GM18502 (cell line): ENCODE data around the gene RBFOX2.
"Not testable (repeated sequence)": the region's sequence is repeated elsewhere in the genome, so short reads cannot be mapped to it uniquely, and the experiment has no call there.

Experiments
- ATAC-seq: cut with Tn5 transposase; IDR thresholded peaks from one replicate; pipeline ENCODE4 v1.9.1; 2021; ENCODE audit warnings: mild to moderate bottlenecking; ENCODE audit not compliant: unreplicated experiment, poor library complexity

Gene RBFOX2

GRCh38 chr22:35752006-35752862 lies 276.4 kb downstream of the RBFOX2 start:
- no peak for ATAC-seq

- ATAC-seq, result peak; percentile 77
These were observed 278.8 kb downstream of the RBFOX2 start for GRCh38 chr22:35749808-35750207.

GRCh38 chr22:35746946-35747703 lies 281.5 kb downstream of the RBFOX2 start:
- no peak for ATAC-seq

GRCh38 chr22:35746248-35746647 lies 282.4 kb downstream of the RBFOX2 start:
- no peak for ATAC-seq

- ATAC-seq, result no peak
These were observed 285.2 kb downstream of the RBFOX2 start for GRCh38 chr22:35743326-35743860.

- no peak for ATAC-seq
These were observed 286.1 kb downstream of the RBFOX2 start for GRCh38 chr22:35742342-35743100.

- ATAC-seq, result no peak
These were observed 288.0 kb downstream of the RBFOX2 start for GRCh38 chr22:35740616-35741015.

- ATAC-seq, result no peak
These were observed 288.7 kb downstream of the RBFOX2 start for GRCh38 chr22:35739931-35740380.

- ATAC-seq, result no peak
These were observed 289.3 kb downstream of the RBFOX2 start for GRCh38 chr22:35739076-35739930.

- not testable (repeated sequence) for ATAC-seq
These were observed 290.7 kb downstream of the RBFOX2 start for GRCh38 chr22:35737886-35738285.

GRCh38 chr22:35736701-35737100 lies 291.9 kb downstream of the RBFOX2 start:
- no peak for ATAC-seq

- no peak for ATAC-seq
These were observed 292.5 kb downstream of the RBFOX2 start for GRCh38 chr22:35736166-35736565.

- ATAC-seq, result no peak
These were observed 293.1 kb downstream of the RBFOX2 start for GRCh38 chr22:35735542-35735941.

GRCh38 chr22:35734517-35734827 lies 294.2 kb downstream of the RBFOX2 start:
- ATAC-seq, result no peak

GRCh38 chr22:35733791-35734516 lies 294.7 kb downstream of the RBFOX2 start:
- ATAC-seq, result no peak

GRCh38 chr22:35733036-35733435 lies 295.6 kb downstream of the RBFOX2 start:
- ATAC-seq, result no peak

GRCh38 chr22:35732116-35732515 lies 296.5 kb downstream of the RBFOX2 start:
- no peak for ATAC-seq

- no peak for ATAC-seq
These were observed 297.3 kb downstream of the RBFOX2 start for GRCh38 chr22:35731321-35731720.

- ATAC-seq, result no peak
These were observed 299.3 kb downstream of the RBFOX2 start for GRCh38 chr22:35729309-35729698.
